ENCODE data around the gene PSMG3. TPM values are rescaled to one million over a fixed set of nuclear protein-coding genes. Genes with fewer than 3 reads are reported as not detected.
A peak's percentile ranks its signal among the peaks of the same experiment; 100 is the strongest.

Gene PSMG3
- total and polyA plus RNA-seq, 2 experiments from 2014 or later, result 28.3 to 84.8 TPM

GRCh38 chr7:1580422-1581030, 10.7 kb upstream of the PSMG3 start:
- Histone ChIP-seq H2AFZ (0 out of 2 replicates have a peak overlapping the region, but pooled peaks have one; percentile 34), H3K9me2 (ENCODE audit: insufficient read depth) (peaks cover 6% of the 10 kb centered on the region; the same call in 1 of the 2 replicates), H3F3A (replicated peaks; ENCODE audit: low read depth) (peaks cover 5% of the 10 kb centered on the region; the same call in 1 of the 2 replicates), H3K27me3 (ENCODE audit: insufficient read depth) (no peaks in the 10 kb centered on the region), H4K20me1 (replicated peaks; ENCODE audit: insufficient read depth) (no peaks in the 10 kb centered on the region), H3K79me2 (replicated peaks; ENCODE audit: insufficient read depth) (no peaks in the 10 kb centered on the region), H3K4me2 (0 out of 2 replicates have a peak overlapping the region, but pooled peaks have one; percentile 48), H3K4me1 (ENCODE audit: insufficient read depth) (peaks cover 17% of the 10 kb centered on the region), H3K36me3 (ENCODE audit: insufficient read depth) (no peaks in the 10 kb centered on the region), H3K4me3 (no peak overlapping the region), H3K27ac (ENCODE audit: low read depth) (no peak overlapping the region)
- TF ChIP-seq JUNB (IDR thresholded peaks at IDR 0.05; ENCODE audit: unreplicated experiment), result no peak
- TF ChIP-seq CREB1 (CRISPR knock-in tag; IDR thresholded peaks at IDR 0.05; ENCODE audit: low read depth), result peak; percentile 34; the same call in 1 of the 2 replicates
- no peak overlapping the region; the same call in 2 of the 3 replicates for H3K4me3 Mint-ChIP-seq
- DNase-seq (ENCODE audit: low spot score) (no peak), ATAC-seq (peak; percentile 7)
- H3K9me3 Mint-ChIP-seq, result peaks cover 19% of the 10 kb centered on the region
- H3K4me1 Mint-ChIP-seq, result peaks cover 36% of the 10 kb centered on the region
- H3K27me3 Mint-ChIP-seq (ENCODE audit: insufficient read depth, low read depth, poor library complexity), result peaks cover 20% of the 10 kb centered on the region
- H3K36me3 Mint-ChIP-seq (ENCODE audit: low read depth), result peaks cover 27% of the 10 kb centered on the region
- H3K27ac Mint-ChIP-seq, result no peak overlapping the region

- Histone ChIP-seq H3K4me2 (peak overlapping the region; percentile 48), H4K20me1 (replicated peaks; ENCODE audit: insufficient read depth) (no peaks in the 10 kb centered on the region), H3F3A (replicated peaks; ENCODE audit: low read depth) (peaks cover 5% of the 10 kb centered on the region; the same call in 1 of the 2 replicates), H3K9me2 (ENCODE audit: insufficient read depth) (peaks cover 6% of the 10 kb centered on the region; the same call in 1 of the 2 replicates), H3K4me1 (ENCODE audit: insufficient read depth) (peaks cover 17% of the 10 kb centered on the region), H3K27me3 (ENCODE audit: insufficient read depth) (no peaks in the 10 kb centered on the region), H3K27ac (ENCODE audit: low read depth) (no peak overlapping the region), H2AFZ (peak overlapping the region; percentile 34; the same call in 1 of the 2 replicates), H3K79me2 (replicated peaks; ENCODE audit: insufficient read depth) (no peaks in the 10 kb centered on the region), H3K4me3 (no peak overlapping the region), H3K36me3 (ENCODE audit: insufficient read depth) (no peaks in the 10 kb centered on the region)
- peak; percentile 92 for DNase-seq (ENCODE audit: low spot score)
- ATAC-seq, result peak; percentile 87
- Mint-ChIP-seq H3K36me3 (ENCODE audit: low read depth) (peaks cover 32% of the 10 kb centered on the region), H3K4me1 (peaks cover 36% of the 10 kb centered on the region), H3K4me3 (peak overlapping the region; percentile 14; the same call in 1 of the 3 replicates), H3K27me3 (ENCODE audit: insufficient read depth, low read depth, poor library complexity) (peaks cover 21% of the 10 kb centered on the region), H3K9me3 (peaks cover 20% of the 10 kb centered on the region), H3K27ac (peak overlapping the region; percentile 12)
- TF ChIP-seq POLR2AphosphoS5 (IDR thresholded peaks at IDR 0.05; ENCODE audit: low read depth) (no peak), ZNF114 (CRISPR knock-in tag; IDR thresholded peaks at IDR 0.05) (no peak), STAT1 (IDR thresholded peaks at IDR 0.05; ENCODE audit: unreplicated experiment) (no peak)
- TF ChIP-seq, protein P1, sequence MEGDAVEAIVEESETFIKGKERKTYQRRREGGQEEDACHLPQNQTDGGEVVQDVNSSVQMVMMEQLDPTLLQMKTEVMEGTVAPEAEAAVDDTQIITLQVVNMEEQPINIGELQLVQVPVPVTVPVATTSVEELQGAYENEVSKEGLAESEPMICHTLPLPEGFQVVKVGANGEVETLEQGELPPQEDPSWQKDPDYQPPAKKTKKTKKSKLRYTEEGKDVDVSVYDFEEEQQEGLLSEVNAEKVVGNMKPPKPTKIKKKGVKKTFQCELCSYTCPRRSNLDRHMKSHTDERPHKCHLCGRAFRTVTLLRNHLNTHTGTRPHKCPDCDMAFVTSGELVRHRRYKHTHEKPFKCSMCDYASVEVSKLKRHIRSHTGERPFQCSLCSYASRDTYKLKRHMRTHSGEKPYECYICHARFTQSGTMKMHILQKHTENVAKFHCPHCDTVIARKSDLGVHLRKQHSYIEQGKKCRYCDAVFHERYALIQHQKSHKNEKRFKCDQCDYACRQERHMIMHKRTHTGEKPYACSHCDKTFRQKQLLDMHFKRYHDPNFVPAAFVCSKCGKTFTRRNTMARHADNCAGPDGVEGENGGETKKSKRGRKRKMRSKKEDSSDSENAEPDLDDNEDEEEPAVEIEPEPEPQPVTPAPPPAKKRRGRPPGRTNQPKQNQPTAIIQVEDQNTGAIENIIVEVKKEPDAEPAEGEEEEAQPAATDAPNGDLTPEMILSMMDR (conservative IDR thresholded peaks at IDR 0.05; ENCODE audit: low read depth in 2 of 2), result peak; percentile 78 to 98
- TF ChIP-seq, protein P2, sequence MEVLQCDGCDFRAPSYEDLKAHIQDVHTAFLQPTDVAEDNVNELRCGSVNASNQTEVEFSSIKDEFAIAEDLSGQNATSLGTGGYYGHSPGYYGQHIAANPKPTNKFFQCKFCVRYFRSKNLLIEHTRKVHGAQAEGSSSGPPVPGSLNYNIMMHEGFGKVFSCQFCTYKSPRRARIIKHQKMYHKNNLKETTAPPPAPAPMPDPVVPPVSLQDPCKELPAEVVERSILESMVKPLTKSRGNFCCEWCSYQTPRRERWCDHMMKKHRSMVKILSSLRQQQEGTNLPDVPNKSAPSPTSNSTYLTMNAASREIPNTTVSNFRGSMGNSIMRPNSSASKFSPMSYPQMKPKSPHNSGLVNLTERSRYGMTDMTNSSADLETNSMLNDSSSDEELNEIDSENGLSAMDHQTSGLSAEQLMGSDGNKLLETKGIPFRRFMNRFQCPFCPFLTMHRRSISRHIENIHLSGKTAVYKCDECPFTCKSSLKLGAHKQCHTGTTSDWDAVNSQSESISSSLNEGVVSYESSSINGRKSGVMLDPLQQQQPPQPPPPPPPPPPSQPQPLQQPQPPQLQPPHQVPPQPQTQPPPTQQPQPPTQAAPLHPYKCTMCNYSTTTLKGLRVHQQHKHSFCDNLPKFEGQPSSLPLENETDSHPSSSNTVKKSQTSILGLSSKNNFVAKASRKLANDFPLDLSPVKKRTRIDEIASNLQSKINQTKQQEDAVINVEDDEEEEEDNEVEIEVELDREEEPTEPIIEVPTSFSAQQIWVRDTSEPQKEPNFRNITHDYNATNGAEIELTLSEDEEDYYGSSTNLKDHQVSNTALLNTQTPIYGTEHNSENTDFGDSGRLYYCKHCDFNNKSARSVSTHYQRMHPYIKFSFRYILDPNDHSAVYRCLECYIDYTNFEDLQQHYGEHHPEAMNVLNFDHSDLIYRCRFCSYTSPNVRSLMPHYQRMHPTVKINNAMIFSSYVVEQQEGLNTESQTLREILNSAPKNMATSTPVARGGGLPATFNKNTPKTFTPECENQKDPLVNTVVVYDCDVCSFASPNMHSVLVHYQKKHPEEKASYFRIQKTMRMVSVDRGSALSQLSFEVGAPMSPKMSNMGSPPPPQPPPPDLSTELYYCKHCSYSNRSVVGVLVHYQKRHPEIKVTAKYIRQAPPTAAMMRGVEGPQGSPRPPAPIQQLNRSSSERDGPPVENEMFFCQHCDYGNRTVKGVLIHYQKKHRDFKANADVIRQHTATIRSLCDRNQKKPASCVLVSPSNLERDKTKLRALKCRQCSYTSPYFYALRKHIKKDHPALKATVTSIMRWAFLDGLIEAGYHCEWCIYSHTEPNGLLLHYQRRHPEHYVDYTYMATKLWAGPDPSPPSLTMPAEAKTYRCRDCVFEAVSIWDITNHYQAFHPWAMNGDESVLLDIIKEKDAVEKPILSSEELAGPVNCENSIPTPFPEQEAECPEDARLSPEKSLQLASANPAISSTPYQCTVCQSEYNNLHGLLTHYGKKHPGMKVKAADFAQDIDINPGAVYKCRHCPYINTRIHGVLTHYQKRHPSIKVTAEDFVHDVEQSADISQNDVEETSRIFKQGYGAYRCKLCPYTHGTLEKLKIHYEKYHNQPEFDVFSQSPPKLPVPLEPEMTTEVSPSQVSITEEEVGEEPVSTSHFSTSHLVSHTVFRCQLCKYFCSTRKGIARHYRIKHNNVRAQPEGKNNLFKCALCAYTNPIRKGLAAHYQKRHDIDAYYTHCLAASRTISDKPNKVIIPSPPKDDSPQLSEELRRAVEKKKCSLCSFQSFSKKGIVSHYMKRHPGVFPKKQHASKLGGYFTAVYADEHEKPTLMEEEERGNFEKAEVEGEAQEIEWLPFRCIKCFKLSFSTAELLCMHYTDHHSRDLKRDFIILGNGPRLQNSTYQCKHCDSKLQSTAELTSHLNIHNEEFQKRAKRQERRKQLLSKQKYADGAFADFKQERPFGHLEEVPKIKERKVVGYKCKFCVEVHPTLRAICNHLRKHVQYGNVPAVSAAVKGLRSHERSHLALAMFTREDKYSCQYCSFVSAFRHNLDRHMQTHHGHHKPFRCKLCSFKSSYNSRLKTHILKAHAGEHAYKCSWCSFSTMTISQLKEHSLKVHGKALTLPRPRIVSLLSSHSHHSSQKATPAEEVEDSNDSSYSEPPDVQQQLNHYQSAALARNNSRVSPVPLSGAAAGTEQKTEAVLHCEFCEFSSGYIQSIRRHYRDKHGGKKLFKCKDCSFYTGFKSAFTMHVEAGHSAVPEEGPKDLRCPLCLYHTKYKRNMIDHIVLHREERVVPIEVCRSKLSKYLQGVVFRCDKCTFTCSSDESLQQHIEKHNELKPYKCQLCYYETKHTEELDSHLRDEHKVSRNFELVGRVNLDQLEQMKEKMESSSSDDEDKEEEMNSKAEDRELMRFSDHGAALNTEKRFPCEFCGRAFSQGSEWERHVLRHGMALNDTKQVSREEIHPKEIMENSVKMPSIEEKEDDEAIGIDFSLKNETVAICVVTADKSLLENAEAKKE (CRISPR knock-in tag; IDR thresholded peaks at IDR 0.05), result no peak
Observed at GRCh38 chr7:1579481-1580421, 9.9 kb upstream of the PSMG3 start.
